Sigmoid colon (tissue), 7 donors: ENCODE data around the gene RNASEH2C. TPM values are rescaled to one million over a fixed set of nuclear protein-coding genes. Genes with fewer than 3 reads are reported as not detected.

Experiments
- DNase-seq: peaks from one replicate; pipeline ENCODE4 v3.0.0-alpha.2; 2019
- H3K27ac ChIP-seq, 4 donors: fragments of 200-600 bp; sonication (generic); one replicate each; pipeline ENCODE4 v1.5.1; 2016 to 2019; ENCODE audit warnings: mild to moderate bottlenecking in 1 of 4
- H3K27me3 ChIP-seq, 3 donors: fragments of 200-600 bp; sonication (generic); one replicate each; pipeline ENCODE4 v1.5.1; 2019; ENCODE audit warnings: mild to moderate bottlenecking in 1 of 3
- H3K36me3 ChIP-seq, 4 donors: fragments of 200-600 bp; sonication (generic); one replicate each; pipeline ENCODE4 v1.5.1; 2016 to 2019
- H3K4me1 ChIP-seq, 4 donors: fragments of 200-600 bp; sonication (generic); one replicate each; pipeline ENCODE4 v1.5.1; 2017 to 2019
- H3K4me3 ChIP-seq, 4 donors: fragments of 200-600 bp; sonication (generic); one replicate each; pipeline ENCODE4 v1.5.1; 2017 to 2019; ENCODE audit warnings: mild to moderate bottlenecking in 2 of 4, moderate library complexity in 1 of 4
- H3K9me3 ChIP-seq, 4 donors: fragments of 200-600 bp in 3 of 4; sonication (generic) in 3 of 4; one replicate each; pipeline versions ENCODE4 v1.5.1 to v1.6.1; 2013 to 2019
- CTCF ChIP-seq, 4 experiments: fragments of 450-650 bp in 3 of 4; fragments of 200-600 bp in 1 of 4; IDR thresholded peaks; one replicate each; pipeline ENCODE4 v1.5.1; 2016 to 2019; ENCODE audit warnings: antibody characterized with exemption in 4 of 4, mild to moderate bottlenecking in 3 of 4, moderate library complexity in 2 of 4
- EP300 ChIP-seq, 4 donors: sonication (generic); formaldehyde crosslinking; IDR thresholded peaks; one replicate each; pipeline ENCODE4 v1.6.1; 2017; ENCODE audit warnings: antibody characterized with exemption in 4 of 4
- POLR2A ChIP-seq, 2 donors: fragments of 450-650 bp; IDR thresholded peaks; one replicate each; pipeline ENCODE4 v1.6.1; 2016; ENCODE audit warnings: antibody characterized with exemption in 2 of 2, mild to moderate bottlenecking in 2 of 2, moderate library complexity in 2 of 2
- POLR2AphosphoS5 ChIP-seq, 4 donors: sonication (generic); formaldehyde crosslinking; IDR thresholded peaks; one replicate each; pipeline ENCODE4 v1.6.1; 2017; ENCODE audit warnings: antibody characterized with exemption in 4 of 4
- WGBS, 2 donors: extraction: QIAGEN DNeasy Blood & Tissue Kit; methylation state at CpG; one replicate each; pipeline ENCODE4 v1.1.7; 2013; 5-methylcytosine and 5-hydroxymethylcytosine counted together
- intact Hi-C: fragments of 100-400 bp; cut with DNase I; formaldehyde crosslinking; loops from one replicate; pipeline ENCODE4 v1.15.1; 2023
- polyA plus RNA-seq, 3 donors: library from polyadenylated mRNA; stranded (reverse); fragments of 200-250 nt; gene quantifications; one replicate each; pipeline ENCODE4 v1.2.3, GENCODE V29; 2013
- total RNA-seq, 4 donors: library from RNA; depleted of rRNA; stranded (reverse); fragments of >200 nt; gene quantifications; one replicate each; pipeline ENCODE4 v1.1.0, GENCODE V29; 2016
- donor health status: healthy with polysubstance abuse.
- donor health status: Bipolar disorder and iron deficiency.
- donor health status: healthy.

Gene RNASEH2C
- total and polyA plus RNA-seq, 7 donors: 45.6 to 168 (median 120) TPM

DNA sequence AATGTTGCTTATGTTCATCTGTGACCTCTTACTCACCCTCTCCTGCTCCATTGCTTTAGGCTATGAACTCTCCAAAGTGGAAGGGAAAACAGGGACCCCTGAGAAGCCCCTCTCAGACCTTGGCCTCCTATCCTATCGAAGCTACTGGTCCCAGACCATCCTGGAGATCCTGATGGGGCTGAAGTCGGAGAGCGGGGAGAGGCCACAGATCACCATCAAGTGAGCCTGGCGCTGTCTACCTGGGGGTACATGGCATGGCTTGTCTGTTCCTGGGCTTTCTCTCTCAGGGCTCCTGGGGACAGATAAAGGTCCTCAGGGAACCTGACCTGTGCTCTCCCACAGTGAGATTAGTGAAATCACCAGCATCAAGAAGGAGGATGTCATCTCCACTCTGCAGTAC is 2.1 kb downstream of the RNASEH2C start:
- intact Hi-C loops: no loop called here
- Histone ChIP-seq H3K9me3 (no peaks in the 10 kb centered on the region), H3K27me3 (no peaks in the 10 kb centered on the region), H3K4me1 (peaks cover 0 to 29% (median 24%) of the 10 kb centered on the region in 4 donors), H3K27ac (peak overlapping the region in 1 of 4 donors; percentile 95), H3K4me3 (no peak overlapping the region), H3K36me3 (peaks cover 33 to 59% (median 50%) of the 10 kb centered on the region in 4 donors)
- DNase-seq: no peak
- TF ChIP-seq POLR2AphosphoS5 (IDR thresholded peaks at IDR 0.05) (no peak), POLR2A (IDR thresholded peaks at IDR 0.05) (no peak), CTCF (IDR thresholded peaks at IDR 0.05) (no peak), EP300 (IDR thresholded peaks at IDR 0.05) (no peak)
- WGBS, 2 donors: 97% methylated on average over 4 of the region's 4 CpGs

DNA sequence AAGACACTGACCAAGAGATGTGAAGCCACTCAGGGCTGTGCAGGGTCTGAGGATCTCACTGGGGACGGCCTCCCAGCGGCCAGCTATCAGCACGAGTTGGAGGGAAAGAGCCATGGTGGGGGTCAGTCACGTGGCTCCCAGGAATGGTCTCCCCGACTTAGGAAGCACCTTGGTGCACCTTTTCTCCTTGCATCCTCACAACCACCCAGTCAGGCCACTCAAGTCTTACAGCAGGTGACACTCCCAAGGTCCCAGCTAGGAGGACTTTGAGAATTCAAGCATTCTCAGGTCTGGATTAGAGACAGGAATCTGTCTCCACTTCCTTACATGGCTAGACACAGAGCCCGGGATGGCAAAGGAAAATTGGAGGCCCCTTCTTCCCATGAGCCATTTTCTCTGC is 2.7 kb downstream of the RNASEH2C start:
- intact Hi-C loops: no loop called here
- no peak for DNase-seq

GRCh38 chr11:65716774-65717405 is 3.7 kb downstream of the RNASEH2C start:
- no peaks in the 10 kb centered on the region for H3K9me3 ChIP-seq
- no peak for TF ChIP-seq CTCF (IDR thresholded peaks at IDR 0.05)
- TF ChIP-seq EP300 (IDR thresholded peaks at IDR 0.05): no peak
- no peak for TF ChIP-seq POLR2A (IDR thresholded peaks at IDR 0.05)
- no peak for TF ChIP-seq POLR2AphosphoS5 (IDR thresholded peaks at IDR 0.05)
- DNase-seq: no peak
- no peak overlapping the region for H3K4me3 ChIP-seq
- peaks cover 0 to 40% (median 34%) of the 10 kb centered on the region in 4 donors for H3K4me1 ChIP-seq
- no peak overlapping the region for H3K27ac ChIP-seq
- 87 to 91% methylated on average over 14 of the region's 14 CpGs for WGBS, 2 donors
- H3K36me3 ChIP-seq: peaks cover 35 to 65% (median 55%) of the 10 kb centered on the region in 4 donors
- intact Hi-C loops: no loop called here
- H3K27me3 ChIP-seq: no peaks in the 10 kb centered on the region

More for the DNA sequence above, 2.7 kb downstream of the RNASEH2C start:
- H3K36me3 ChIP-seq: peaks cover 35 to 65% (median 55%) of the 10 kb centered on the region in 4 donors
- no peaks in the 10 kb centered on the region for H3K9me3 ChIP-seq
- H3K4me3 ChIP-seq: no peak overlapping the region
- H3K27me3 ChIP-seq: no peaks in the 10 kb centered on the region
- no peak for TF ChIP-seq POLR2AphosphoS5 (IDR thresholded peaks at IDR 0.05)
- TF ChIP-seq EP300 (IDR thresholded peaks at IDR 0.05): no peak
- no peak for TF ChIP-seq POLR2A (IDR thresholded peaks at IDR 0.05)
- no peak for TF ChIP-seq CTCF (IDR thresholded peaks at IDR 0.05)
- peaks cover 0 to 35% (median 30%) of the 10 kb centered on the region in 4 donors for H3K4me1 ChIP-seq
- WGBS, 2 donors: 78 to 81% methylated on average over 6 of the region's 6 CpGs
- H3K27ac ChIP-seq: no peak overlapping the region

DNA sequence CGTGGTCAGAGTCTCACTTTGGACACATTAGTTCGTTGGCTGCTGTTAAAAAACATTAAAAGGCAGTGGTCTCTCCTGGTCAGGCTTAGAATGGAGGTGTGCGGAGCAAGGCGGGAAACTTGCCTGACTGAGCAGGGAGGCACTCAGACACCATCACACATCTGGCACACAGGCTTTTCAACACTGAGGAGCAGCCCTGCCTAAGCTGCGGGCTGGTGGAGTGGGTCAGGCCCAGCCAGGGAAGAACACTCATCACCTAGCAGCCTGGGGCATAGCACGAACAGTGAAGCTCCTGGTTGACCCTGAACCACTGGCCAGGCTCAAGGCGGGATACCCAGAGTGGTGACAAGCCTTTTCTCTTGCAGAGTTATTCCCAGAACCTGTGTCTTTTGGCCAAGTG is 4.3 kb downstream of the RNASEH2C start:
- DNase-seq: no peak
- WGBS, 2 donors: 83 to 93% methylated on average over 7 of the region's 7 CpGs
- TF ChIP-seq CTCF (IDR thresholded peaks at IDR 0.05) (no peak), EP300 (IDR thresholded peaks at IDR 0.05) (no peak), POLR2A (IDR thresholded peaks at IDR 0.05) (no peak), POLR2AphosphoS5 (IDR thresholded peaks at IDR 0.05) (no peak)
- no peaks in the 10 kb centered on the region for H3K9me3 ChIP-seq
- H3K4me3 ChIP-seq: no peak overlapping the region
- intact Hi-C loops: no loop called here
- no peaks in the 10 kb centered on the region for H3K27me3 ChIP-seq
- peaks cover 0 to 40% (median 34%) of the 10 kb centered on the region in 4 donors for H3K4me1 ChIP-seq
- H3K36me3 ChIP-seq: peaks cover 35 to 65% (median 55%) of the 10 kb centered on the region in 4 donors
- no peak overlapping the region for H3K27ac ChIP-seq
